Left lung (tissue), 10 donors: ENCODE results near the gene FOXP2. TPM values are rescaled to one million over a fixed set of nuclear protein-coding genes. Genes with fewer than 3 reads are reported as not detected.

ENCODE experiments used
- ATAC-seq: fragments of 200-7000 bp; cut with Tn5 transposase; one replicate; pipeline ENCODE4 v1.9.1; 2020; ENCODE audit warnings: moderate library complexity
- DNase-seq, 4 donors: peaks; one replicate each; pipeline ENCODE4 v3.0.0-alpha.2; 2013 to 2020
- H3K27ac ChIP-seq, 2 donors: fragments of 200-600 bp; sonication (generic) in 1 of 2; one replicate each; pipeline versions ENCODE4 v1.5.0 to v1.8.0; 2020 to 2021
- H3K27me3 ChIP-seq, 2 donors: fragments of 200-600 bp; sonication (generic) in 1 of 2; one replicate each; pipeline versions ENCODE4 v1.5.0 to v1.8.0; 2020 to 2021
- H3K36me3 ChIP-seq, 2 donors: fragments of 200-600 bp; sonication (generic) in 1 of 2; one replicate each; pipeline versions ENCODE4 v1.5.0 to v1.8.0; 2020 to 2021
- H3K4me1 ChIP-seq, 2 donors: fragments of 200-600 bp; one replicate each; pipeline ENCODE4 v1.8.0; 2021
- H3K4me3 ChIP-seq, 2 donors: fragments of 200-600 bp; sonication (generic) in 1 of 2; one replicate each; pipeline versions ENCODE4 v1.5.0 to v1.8.0; 2020 to 2021; ENCODE audit warnings: mild to moderate bottlenecking in 1 of 2
- H3K9me3 ChIP-seq, 2 donors: fragments of 200-600 bp; sonication (generic) in 1 of 2; one replicate each; pipeline versions ENCODE4 v1.5.0 to v1.8.0; 2020 to 2021
- intact Hi-C, 2 donors: fragments of 100-400 bp; cut with DNase I; formaldehyde crosslinking; loops; one replicate each; pipeline versions ENCODE4 v1.11.2 to v1.14.2; 2022
- polyA plus RNA-seq, 6 donors: library from polyadenylated mRNA; unstranded; fragments of 120-200 nt; gene quantifications; one replicate each; pipeline ENCODE4 v1.2.1, GENCODE V29; 2013; ENCODE audit not compliant: insufficient read length in 6 of 6
- total RNA-seq, 2 donors: library from RNA; stranded (reverse); fragmentation: NEBNext Ultra II Directional; extraction: Animal tissue kit (Norgen Biotek cat#: 25700); gene quantifications; one replicate each; pipeline ENCODE4 v1.2.1, GENCODE V29; 2021
- TF ChIP-seq, protein P1 (sequence below), 2 donors: fragments of 200-600 bp; sonication (generic) in 1 of 2; IDR thresholded peaks; one replicate each; pipeline versions ENCODE4 v1.5.0 to v1.8.0; 2021; ENCODE audit warnings: antibody characterized with exemption in 2 of 2
- donor health status: DM: no; HTN: yes; CAD: no.
- donor health status: DM: no; HTN: no; CAD: no.

Gene FOXP2
- total and polyA plus RNA-seq, 8 donors: 5.9 to 86.8 (median 50.3) TPM

DNA sequence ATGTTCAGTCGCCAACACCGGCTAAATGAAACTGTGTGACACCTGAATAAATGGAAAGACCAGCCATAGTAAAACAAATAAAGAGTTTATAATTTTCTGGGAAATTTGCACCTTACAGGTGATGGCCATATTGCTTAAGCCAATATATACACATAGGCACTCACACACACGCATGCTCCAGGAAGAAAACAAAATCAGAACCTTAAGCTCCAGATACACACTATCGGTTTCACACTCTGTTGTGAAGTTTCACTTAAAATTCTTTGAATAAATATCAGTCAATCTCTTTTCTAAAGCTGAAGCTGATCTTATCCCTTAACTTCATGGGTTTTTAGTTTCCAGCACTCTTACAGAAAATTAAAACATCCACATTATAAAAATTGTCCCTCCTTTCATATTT lies 280.6 kb downstream of the FOXP2 start:
- TF ChIP-seq, protein P1, sequence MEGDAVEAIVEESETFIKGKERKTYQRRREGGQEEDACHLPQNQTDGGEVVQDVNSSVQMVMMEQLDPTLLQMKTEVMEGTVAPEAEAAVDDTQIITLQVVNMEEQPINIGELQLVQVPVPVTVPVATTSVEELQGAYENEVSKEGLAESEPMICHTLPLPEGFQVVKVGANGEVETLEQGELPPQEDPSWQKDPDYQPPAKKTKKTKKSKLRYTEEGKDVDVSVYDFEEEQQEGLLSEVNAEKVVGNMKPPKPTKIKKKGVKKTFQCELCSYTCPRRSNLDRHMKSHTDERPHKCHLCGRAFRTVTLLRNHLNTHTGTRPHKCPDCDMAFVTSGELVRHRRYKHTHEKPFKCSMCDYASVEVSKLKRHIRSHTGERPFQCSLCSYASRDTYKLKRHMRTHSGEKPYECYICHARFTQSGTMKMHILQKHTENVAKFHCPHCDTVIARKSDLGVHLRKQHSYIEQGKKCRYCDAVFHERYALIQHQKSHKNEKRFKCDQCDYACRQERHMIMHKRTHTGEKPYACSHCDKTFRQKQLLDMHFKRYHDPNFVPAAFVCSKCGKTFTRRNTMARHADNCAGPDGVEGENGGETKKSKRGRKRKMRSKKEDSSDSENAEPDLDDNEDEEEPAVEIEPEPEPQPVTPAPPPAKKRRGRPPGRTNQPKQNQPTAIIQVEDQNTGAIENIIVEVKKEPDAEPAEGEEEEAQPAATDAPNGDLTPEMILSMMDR (IDR thresholded peaks at IDR 0.05): no peak
- H3K4me3 ChIP-seq: no peak overlapping the region
- no peak overlapping the region for H3K27ac ChIP-seq
- no peaks in the 10 kb centered on the region for H3K36me3 ChIP-seq
- ATAC-seq (no peak), DNase-seq (no peak)
- no peaks in the 10 kb centered on the region for H3K27me3 ChIP-seq
- no peaks in the 10 kb centered on the region for H3K9me3 ChIP-seq
- H3K4me1 ChIP-seq: no peaks in the 10 kb centered on the region
- intact Hi-C loops: no loop called here

DNA sequence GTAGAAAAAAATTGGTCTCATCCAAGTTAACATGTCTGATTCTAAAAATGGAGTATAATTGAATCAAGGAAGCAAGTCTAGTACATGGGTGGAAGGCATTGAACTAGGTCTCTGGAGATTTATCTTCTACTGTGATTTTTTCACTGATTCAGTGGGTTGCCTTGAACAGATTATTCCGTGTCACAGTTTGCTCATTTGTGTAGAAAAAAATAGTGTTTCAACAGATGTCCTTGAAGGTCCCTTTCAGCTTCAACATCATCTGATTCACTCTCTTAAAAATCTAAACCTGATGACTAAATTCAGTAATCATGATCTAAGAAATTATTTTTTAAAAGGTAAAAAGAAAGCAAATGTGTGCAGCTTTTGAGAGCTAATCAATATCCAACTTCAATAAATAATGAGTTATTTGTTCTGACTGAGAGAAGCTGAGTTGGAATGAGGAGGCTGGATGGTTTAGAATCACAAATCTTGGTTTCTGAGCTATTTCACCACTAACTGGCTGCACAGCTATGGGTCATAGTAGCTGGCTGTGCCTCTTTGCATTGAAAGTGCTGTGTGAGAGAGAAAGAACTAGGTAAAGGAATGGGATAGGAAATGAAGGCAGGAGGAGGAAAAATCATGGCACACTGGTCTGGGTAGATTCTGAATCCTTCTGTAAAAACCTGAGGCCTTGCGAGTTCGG lies 285.8 kb downstream of the FOXP2 start:
- ATAC-seq (no peak), DNase-seq (no peak)
- H3K36me3 ChIP-seq: no peaks in the 10 kb centered on the region
- TF ChIP-seq, protein P1 (IDR thresholded peaks at IDR 0.05): no peak
- H3K9me3 ChIP-seq: peaks cover 0 to 2% of the 10 kb centered on the region in 2 donors
- no peaks in the 10 kb centered on the region for H3K27me3 ChIP-seq
- H3K4me1 ChIP-seq: no peaks in the 10 kb centered on the region
- intact Hi-C loops: no loop called here
- no peak overlapping the region for H3K4me3 ChIP-seq
- H3K27ac ChIP-seq: no peak overlapping the region

DNA sequence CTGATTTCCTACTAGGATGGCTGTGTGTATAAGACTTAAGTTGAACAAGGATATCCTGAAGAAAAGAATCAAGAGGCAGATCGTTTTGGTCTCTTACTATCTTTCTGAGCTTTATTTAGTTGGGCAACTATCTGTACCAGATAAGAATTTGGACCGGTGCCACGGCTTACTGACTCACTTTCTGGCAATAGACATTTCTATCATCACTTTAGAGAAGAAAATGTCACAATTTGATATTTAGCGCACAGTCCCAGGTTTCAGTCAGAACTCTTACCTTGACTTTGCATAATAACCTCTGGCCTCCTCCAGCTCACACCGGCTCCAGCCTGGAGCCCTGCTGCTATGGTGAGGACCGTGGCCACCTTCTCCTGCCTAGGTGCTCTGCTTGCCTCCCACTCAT lies 289.1 kb downstream of the FOXP2 start:
- intact Hi-C loops: no loop called here
- Histone ChIP-seq H3K4me1 (no peaks in the 10 kb centered on the region), H3K9me3 (peaks cover 0 to 2% of the 10 kb centered on the region in 2 donors), H3K27ac (no peak overlapping the region), H3K27me3 (no peaks in the 10 kb centered on the region), H3K4me3 (no peak overlapping the region), H3K36me3 (no peaks in the 10 kb centered on the region)
- TF ChIP-seq, protein P1 (IDR thresholded peaks at IDR 0.05): no peak
- no peak for DNase-seq
- ATAC-seq: no peak

DNA sequence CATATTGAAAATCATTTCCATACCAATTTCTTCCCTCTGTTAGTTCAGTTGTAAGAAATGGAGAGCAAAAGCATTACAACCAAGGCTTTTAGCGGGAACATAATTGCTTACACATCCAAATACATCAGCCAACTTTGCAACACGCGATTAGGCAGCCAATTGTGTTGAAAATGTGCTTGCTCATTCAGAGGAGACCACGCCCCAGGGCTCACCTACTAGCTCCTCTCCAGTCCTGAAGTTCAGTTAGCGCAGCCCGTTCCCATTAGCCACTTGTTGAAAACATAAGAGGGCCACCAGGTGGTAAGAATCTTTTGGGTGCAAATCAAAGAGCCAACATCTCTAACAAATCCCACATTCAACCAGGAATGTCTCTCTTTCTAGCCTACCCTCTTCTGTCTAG lies 294.0 kb downstream of the FOXP2 start:
- no peak for DNase-seq

DNA sequence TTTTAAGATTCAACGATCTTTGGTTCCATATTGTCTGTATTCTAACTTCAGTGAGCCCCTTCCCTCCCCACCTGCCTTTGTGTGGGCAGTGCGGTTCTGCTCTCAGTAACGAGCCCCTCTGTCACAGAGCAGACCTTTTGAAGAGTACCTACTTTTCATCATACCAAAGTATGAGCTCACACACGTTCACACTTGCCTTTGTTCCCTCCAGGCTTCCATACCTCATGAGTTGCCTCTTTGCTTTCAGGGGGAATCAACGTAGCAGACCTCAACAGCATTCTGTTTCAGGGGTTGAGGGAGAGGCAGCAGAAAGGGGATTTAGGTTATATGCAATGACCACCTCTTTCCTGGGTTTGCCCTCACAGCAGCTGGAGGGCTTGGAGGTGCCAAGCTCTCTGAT lies 295.9 kb downstream of the FOXP2 start:
- Histone ChIP-seq H3K27ac (no peak overlapping the region), H3K36me3 (no peaks in the 10 kb centered on the region), H3K9me3 (no peaks in the 10 kb centered on the region), H3K27me3 (no peaks in the 10 kb centered on the region), H3K4me3 (no peak overlapping the region), H3K4me1 (no peaks in the 10 kb centered on the region)
- DNase-seq: no peak
- intact Hi-C loops: no loop called here
- no peak for ATAC-seq
- TF ChIP-seq, protein P1 (IDR thresholded peaks at IDR 0.05): no peak

More for the DNA sequence above, 294.0 kb downstream of the FOXP2 start:
- H3K27ac ChIP-seq: no peak overlapping the region
- H3K4me3 ChIP-seq: no peak overlapping the region
- no peaks in the 10 kb centered on the region for H3K36me3 ChIP-seq
- TF ChIP-seq, protein P1 (IDR thresholded peaks at IDR 0.05): no peak
- H3K27me3 ChIP-seq: no peaks in the 10 kb centered on the region
- H3K4me1 ChIP-seq: no peaks in the 10 kb centered on the region
- peaks cover 0 to 2% of the 10 kb centered on the region in 2 donors for H3K9me3 ChIP-seq
- intact Hi-C loops: no loop called here
- no peak for ATAC-seq
